GM21528 (cell line): ENCODE data around the gene DPYD.
"Not testable (repeated sequence)": the region's sequence is repeated elsewhere in the genome, so short reads cannot be mapped to it uniquely, and the experiment has no call there.

Experiments used
- ATAC-seq: cut with Tn5 transposase; IDR thresholded peaks from one replicate; pipeline ENCODE4 v1.9.1; 2021; ENCODE audit warnings: mild to moderate bottlenecking, moderate library complexity; ENCODE audit not compliant: unreplicated experiment, low FRiP score

The DPYD gene

DNA sequence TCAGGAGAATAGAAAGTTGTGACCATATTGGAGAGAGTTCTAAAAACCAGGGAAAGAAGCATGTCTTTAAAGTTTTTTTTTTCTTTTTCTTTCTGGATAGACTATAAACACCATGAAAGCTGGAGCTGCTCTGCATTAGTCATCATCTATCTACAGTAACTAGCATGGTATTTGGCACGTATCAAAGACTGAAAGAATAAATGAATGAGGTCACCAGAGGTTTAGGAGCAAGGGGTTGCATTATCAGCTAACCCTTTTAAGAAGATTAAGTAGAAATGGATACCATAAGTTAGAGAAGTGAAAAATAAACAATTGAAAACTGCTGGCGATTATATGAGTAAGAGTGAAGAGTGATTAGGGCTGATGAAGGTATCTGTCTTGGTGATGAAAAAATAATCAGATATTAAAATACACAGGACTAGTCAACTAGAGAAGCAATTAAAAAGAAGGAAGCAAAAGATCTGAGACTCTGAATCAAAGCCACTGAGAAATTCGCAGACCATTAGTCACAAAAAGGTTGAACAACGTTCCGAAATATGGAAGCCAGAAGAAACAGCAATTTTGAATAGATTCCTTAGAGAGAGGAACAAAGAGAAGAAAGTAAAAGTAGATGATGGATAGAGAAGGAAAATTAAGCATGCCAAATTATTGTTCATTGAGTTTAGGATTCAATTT, 536.4 kb downstream of the DPYD start:
- ATAC-seq: no peak

DNA sequence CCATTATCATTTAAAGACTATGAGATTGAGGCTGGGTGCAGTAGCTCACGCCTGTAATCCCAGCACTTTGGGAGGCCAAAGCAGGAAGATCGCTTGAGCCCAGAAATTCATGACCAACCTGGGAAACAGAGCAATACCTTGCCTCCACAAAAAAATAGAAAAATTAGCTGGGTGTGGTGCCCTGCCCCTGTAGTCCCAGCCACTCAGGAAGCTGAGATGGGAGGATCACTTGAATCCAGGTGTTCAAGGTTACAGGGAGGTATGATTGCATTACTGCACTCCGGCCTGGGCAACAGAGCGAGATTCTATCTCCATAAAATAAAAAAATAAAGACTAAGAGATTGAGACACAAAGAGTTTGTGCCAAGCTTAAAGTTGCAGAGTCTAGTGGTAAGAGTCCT, 537.0 kb downstream of the DPYD start:
- no peak for ATAC-seq

DNA sequence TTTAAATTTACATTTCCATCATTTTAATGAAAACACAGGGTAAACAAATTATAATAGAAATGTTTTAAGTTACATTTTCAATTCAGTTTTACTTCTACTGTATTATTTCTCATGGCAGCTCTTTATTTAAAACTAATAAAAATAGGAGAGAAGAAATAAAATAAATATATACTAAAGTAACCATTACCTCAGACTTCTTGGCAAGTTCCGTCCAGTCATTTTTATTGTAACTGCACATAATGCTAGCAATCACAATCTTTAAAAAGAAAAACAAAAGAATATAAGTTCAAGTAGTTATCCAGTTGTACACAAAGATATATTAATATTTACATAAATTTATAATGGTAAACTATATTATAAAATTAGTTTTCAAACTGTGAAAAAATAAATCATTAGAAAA, 538.6 kb downstream of the DPYD start:
- ATAC-seq: no peak

GRCh38 chr1:97379387-97380075, 541.3 kb downstream of the DPYD start:
- no peak for ATAC-seq

DNA sequence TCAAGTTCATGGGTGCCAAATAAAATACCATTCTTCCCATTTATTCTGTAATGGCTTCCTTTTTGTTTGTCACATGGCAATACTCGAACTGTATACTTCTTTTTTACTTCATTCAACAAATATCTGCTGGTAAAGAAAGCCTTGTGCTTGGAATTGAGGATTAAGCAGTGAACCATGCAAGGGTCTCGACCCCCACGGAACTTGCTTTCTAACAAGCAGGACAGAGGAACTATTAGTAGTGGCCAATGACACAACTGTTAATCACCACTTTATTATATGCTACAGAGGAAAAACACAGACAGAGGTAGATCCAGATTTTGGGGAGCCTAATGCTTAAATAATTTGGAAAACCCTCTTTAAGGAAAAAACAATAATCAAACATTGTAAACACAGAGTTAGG, 542.2 kb downstream of the DPYD start:
- ATAC-seq: no peak

GRCh38 chr1:97377432-97378034, 543.3 kb downstream of the DPYD start:
- no peak for ATAC-seq

DNA sequence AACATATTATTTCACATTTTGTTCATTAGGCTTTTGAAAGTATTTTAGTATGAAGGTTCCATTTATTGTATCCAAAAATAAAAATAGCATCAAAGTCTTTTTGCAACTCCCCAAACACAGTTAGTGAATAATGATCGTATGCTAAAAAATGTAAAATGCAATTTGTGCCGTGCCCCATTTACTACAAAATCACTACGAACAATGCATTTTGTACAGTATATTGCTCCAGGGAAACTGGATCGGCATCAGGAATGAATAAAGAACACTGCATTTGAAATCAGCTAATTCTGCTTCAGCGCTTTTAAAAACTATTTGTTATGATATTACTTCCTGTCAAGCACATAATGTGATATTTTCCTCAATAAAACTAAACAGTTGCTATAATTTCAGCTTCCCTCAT, 547.8 kb downstream of the DPYD start:
- no peak for ATAC-seq

- ATAC-seq: no peak
Measured at GRCh38 chr1:97372531-97372930, 548.3 kb downstream of the DPYD start.

DNA sequence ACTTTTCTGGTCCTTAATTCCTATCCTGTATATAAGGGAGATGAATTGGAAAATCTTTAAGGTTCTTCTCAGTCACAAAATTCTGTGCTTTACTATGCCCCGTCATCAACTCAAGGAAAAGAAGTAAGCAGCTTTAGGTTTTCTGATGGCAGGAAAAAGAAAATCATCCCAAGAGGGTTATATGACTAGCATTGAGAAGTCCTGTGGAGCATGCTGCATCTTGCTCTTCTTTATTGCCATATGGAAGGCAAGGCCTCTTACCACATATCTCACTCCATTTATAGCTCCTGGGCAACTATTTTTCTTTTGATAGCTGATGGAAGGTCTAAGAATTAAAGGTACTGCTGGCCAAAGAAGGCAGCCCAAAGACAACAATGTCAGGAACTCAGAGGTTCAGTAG, 552.5 kb downstream of the DPYD start:
- ATAC-seq: no peak

GRCh38 chr1:97366984-97367383, 553.9 kb downstream of the DPYD start:
- ATAC-seq: no peak

- no peak for ATAC-seq
Measured at GRCh38 chr1:97365026-97365425, 555.8 kb downstream of the DPYD start.

GRCh38 chr1:97364086-97364485, 556.7 kb downstream of the DPYD start:
- no peak for ATAC-seq

DNA sequence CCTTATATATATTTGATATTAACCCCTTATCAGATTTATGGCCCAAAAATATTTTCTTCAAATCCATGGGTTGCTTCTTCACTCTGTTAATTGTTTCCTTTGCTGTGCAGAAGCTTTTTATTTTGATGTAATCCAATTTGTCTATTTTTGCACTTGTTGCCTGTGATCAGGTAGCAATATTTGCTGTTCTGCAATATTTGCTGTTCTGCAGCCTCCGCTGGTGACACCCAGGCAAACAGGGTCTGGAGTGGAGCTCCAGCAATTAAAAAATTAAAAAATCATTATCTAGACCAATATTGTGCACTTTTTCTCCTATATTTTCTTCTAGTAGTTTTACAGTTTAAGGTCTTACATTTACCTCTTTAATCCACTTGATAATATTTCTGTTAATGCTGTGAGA, 564.5 kb downstream of the DPYD start:
- ATAC-seq: no peak

GRCh38 chr1:97352936-97353382, 567.9 kb downstream of the DPYD start:
- ATAC-seq: no peak

DNA sequence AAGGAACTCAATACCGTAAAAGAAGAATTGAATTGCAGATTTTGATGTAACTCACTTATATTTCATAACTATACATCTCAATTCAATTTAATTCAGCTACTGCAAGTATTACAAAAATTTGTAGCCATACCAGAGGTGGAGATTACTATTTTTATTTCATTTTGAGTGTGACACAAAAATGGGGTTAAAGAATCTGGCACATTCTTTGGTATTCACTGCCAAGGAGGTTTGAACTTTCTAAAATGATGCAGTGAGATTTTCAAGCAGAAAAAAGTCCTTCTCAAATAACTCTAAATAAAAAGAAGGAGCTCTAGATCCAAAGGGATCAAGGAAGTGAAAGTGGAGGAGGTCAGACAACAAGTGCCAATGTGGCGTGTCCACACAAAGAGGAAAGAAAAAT, 569.0 kb downstream of the DPYD start:
- no peak for ATAC-seq

GRCh38 chr1:97350662-97351061, 570.2 kb downstream of the DPYD start:
- ATAC-seq: no peak

DNA sequence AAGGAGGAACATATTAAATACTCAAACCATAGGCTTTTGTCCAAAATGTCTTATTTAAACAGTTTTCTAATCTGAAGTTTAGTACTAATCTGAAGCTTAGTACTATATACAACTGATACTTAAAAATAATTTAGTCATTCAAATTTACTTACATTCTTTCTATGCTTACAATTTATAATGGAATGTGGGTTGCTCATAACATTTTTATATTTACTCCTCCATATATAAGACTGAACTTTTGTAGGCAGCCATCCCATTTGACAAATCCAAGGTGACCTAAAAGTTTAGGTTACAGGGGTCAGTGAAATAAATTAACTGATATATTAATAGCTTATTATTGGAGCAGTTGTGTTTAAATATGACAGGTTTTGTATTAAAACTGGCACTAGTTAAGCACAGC, 570.6 kb downstream of the DPYD start:
- no peak for ATAC-seq

DNA sequence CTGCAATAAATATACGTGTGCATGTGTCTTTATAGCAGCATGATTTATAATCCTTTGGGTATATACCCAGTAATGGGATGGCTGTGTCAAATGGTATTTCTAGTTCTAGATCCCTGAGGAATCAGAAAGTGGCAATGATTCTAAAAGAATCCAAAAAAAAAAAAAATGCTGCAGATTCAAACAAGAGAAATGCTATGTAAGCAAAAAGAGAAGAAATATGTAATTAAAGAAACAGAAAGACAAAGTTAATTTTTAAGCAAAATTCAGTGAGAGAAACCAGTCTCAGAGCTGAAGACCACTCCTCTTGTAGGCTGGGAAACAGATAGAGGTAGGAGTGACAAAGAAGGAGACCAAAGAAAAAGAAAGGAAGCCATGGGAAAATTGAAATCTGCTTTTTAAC, 571.0 kb downstream of the DPYD start:
- ATAC-seq: not testable (repeated sequence)

DNA sequence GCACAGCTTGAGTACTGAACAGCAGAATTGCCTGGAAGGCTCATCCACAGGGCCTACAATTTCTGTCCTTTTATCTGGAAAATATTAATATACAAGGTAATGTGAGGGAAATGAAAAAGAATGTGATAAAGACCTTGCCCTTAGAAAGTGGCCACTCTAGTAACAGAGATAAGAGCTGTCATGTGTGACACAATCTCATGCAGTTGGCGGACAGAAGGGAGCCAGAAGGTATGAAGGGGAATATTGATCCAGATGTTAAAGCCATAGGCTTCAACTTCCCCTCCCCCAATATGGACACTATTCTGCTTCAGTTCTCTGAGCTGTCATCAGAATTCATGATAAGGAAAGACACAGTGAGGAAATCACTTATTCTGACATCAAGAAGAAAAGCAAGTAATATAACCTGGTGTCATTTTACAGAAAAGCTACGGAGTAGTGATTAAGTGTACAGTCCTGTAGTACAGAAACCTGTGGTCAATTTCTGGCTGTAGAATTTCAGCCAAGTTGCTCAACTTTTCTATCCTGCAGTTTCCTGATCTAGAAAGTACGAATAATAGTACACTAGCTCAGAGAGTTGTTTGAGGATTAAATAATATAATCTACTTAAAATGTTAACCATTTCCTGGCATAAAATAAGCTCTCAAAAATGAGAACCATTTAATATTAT, 572.1 kb downstream of the DPYD start:
- no peak for ATAC-seq

GRCh38 chr1:97340951-97341350, 579.9 kb downstream of the DPYD start:
- ATAC-seq: no peak

- no peak for ATAC-seq
Measured at GRCh38 chr1:97338347-97338746, 582.5 kb downstream of the DPYD start.
